ENCODE results near the gene GORASP1. TPM values are rescaled to one million over a fixed set of nuclear protein-coding genes. Genes with fewer than 3 reads are reported as not detected.

GORASP1 gene
- total and polyA plus RNA-seq, 2 of the 13 experiments (the other 11 are each of a cell fraction or from before 2014, with no cell fraction given) = 36.4 to 39.8 TPM

DNA sequence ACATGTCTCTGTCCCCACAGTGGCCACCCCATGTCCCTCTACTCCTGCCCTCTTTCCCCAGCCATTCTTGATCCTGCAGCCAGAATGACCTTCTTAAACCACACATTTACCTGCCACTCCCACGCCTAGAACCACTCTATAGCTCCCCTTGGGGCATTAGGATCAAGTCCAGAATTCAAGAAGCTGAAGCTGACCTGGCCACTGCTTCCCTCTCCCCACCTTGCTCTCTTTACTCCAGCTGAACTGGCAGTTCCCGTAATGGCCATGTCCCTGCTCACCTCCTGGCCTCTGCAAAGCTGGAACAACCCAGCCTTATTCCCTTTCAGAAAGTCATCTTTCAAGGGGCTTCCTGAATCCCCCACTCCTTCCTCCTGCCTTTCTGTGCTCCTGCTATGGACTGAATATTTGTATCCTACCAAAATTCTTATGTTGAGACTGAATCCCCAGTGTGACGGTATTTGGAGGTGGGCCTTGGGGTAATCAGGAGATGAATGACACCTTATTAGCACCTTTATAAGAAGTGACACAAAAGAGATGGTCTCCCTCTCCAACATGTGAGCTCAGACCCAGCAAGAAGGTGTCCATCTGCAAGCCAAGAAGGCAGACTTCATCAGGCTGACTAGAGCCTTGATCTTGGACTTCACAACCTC, 42.2 kb upstream of the GORASP1 start:
- 85% methylated on average over 3 of the region's 3 CpGs for whole genome bisulfite sequencing (ENCODE audit: low lambda C conversion rate)
- Histone ChIP-seq H3K9ac (ENCODE audit: insufficient read depth, low read depth, low read length) (no peak overlapping the region), H3K9me3 (ENCODE audit: low read length) (no peaks in the 10 kb centered on the region), H3K27ac (ENCODE audit: extremely low read length, insufficient read depth, low read length) (no peak overlapping the region), H3K4me2 (ENCODE audit: low read depth, low read length) (peak overlapping the region; percentile 95), H3K79me2 (ENCODE audit: insufficient read depth, low read length) (peaks cover 61% of the 10 kb centered on the region), H4K20me1 (ENCODE audit: insufficient read depth, low read length) (peaks cover 64% of the 10 kb centered on the region), H3K27me3 (ENCODE audit: control insufficient read depth in 1 of 2, insufficient read depth in 2 of 2, low read length in 2 of 2) (no peaks in the 10 kb centered on the region; a peak in 1 of 5 replicates), H3K4me3 (replicated peaks in 1 of 3; ENCODE audit: insufficient read depth in 1 of 3, low read depth in 2 of 3, low read length in 3 of 3) (no peak overlapping the region), H3K36me3 (replicated peaks in 1 of 2; ENCODE audit: control insufficient read depth in 1 of 2, insufficient read depth in 2 of 2, low read length in 2 of 2) (peaks cover 12 to 24% of the 10 kb centered on the region in 2 experiments; a peak in 4 of 5 replicates), H2AFZ (ENCODE audit: low read length) (no peak overlapping the region), H3K4me1 (ENCODE audit: insufficient read depth, low read length) (peaks cover 65% of the 10 kb centered on the region)
- TF ChIP-seq MIER2 (CRISPR knock-in tag; IDR thresholded peaks at IDR 0.05) (no peak), DMAP1 (CRISPR knock-in tag; IDR thresholded peaks at IDR 0.05) (no peak), ZNF510 (CRISPR knock-in tag; IDR thresholded peaks at IDR 0.05; ENCODE audit: low read depth) (no peak), ZNF724P (CRISPR knock-in tag; IDR thresholded peaks at IDR 0.05; ENCODE audit: borderline replicate concordance) (no peak), ERF (CRISPR knock-in tag; IDR thresholded peaks at IDR 0.05) (no peak), ZMAT3 (CRISPR knock-in tag; conservative IDR thresholded peaks at IDR 0.05) (no peak), RARA (CRISPR knock-in tag; IDR thresholded peaks at IDR 0.05) (no peak), SP5 (CRISPR knock-in tag; IDR thresholded peaks at IDR 0.05; ENCODE audit: borderline replicate concordance, low read depth) (no peak), AGO2 (optimal IDR thresholded peaks at IDR 0.05; ENCODE audit: low read depth, low read length) (no peak), FLYWCH1 (CRISPR knock-in tag; IDR thresholded peaks at IDR 0.05) (no peak), ZNF558 (CRISPR knock-in tag; IDR thresholded peaks at IDR 0.05; ENCODE audit: borderline replicate concordance) (no peak), NCOA2 (CRISPR knock-in tag; IDR thresholded peaks at IDR 0.05) (no peak), ZSCAN31 (CRISPR knock-in tag; IDR thresholded peaks at IDR 0.05; ENCODE audit: low read depth) (no peak), ZBTB20 (CRISPR knock-in tag; IDR thresholded peaks at IDR 0.05; ENCODE audit: borderline replicate concordance, low read depth) (no peak), GTF3A (CRISPR knock-in tag; conservative IDR thresholded peaks at IDR 0.05) (no peak), ZFP36L1 (CRISPR knock-in tag; IDR thresholded peaks at IDR 0.05) (no peak), ZNF619 (CRISPR knock-in tag; IDR thresholded peaks at IDR 0.05) (no peak)
- TF ChIP-seq, protein P1, sequence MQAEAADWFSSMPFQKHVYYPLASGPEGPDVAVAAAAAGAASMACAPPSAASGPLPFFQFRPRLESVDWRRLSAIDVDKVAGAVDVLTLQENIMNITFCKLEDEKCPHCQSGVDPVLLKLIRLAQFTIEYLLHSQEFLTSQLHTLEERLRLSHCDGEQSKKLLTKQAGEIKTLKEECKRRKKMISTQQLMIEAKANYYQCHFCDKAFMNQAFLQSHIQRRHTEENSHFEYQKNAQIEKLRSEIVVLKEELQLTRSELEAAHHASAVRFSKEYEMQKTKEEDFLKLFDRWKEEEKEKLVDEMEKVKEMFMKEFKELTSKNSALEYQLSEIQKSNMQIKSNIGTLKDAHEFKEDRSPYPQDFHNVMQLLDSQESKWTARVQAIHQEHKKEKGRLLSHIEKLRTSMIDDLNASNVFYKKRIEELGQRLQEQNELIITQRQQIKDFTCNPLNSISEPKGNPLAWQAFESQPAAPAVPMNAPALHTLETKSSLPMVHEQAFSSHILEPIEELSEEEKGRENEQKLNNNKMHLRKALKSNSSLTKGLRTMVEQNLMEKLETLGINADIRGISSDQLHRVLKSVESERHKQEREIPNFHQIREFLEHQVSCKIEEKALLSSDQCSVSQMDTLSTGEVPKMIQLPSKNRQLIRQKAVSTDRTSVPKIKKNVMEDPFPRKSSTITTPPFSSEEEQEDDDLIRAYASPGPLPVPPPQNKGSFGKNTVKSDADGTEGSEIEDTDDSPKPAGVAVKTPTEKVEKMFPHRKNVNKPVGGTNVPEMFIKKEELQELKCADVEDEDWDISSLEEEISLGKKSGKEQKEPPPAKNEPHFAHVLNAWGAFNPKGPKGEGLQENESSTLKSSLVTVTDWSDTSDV (CRISPR knock-in tag; IDR thresholded peaks at IDR 0.05) = no peak
- DNase-seq (ENCODE audit: low spot score) (no peak), ATAC-seq (no peak), FAIRE-seq (no peak)
- ChIA-PET CTCF (ENCODE audit: low intra/inter-chr PET ratio, low total read pairs) (no interaction called here), POLR2A (no interaction called here)
- intact Hi-C loops (cut with micrococcal nuclease; ENCODE audit: unreplicated experiment) = no loop called here
- in situ Hi-C loops (cut with HindIII; ENCODE audit: extremely low pct_ligation_motif_present, low pct_unique_long_range_greater_than_20kb) = no loop called here
- no TSS peak for BruUV-seq (replicated peaks)
